Activated naive CD8-positive, alpha-beta T cell treated with anti-CD3 and anti-CD28 coated beads, Interleukin-2, amount 50 U/mL, for 24 hours (primary cell): ENCODE results near the gene PLA2G2C.

Source experiments
- ATAC-seq: fragments of 150-1000 bp; cut with Tn5 transposase; one replicate; pipeline ENCODE4 v1.10.0; 2021
- DNase-seq: peaks from one replicate; pipeline ENCODE4 v3.0.0; 2021
- H3K27ac Mint-ChIP-seq: one replicate; pipeline ENCODE4 v1.8.0; 2021; ENCODE audit warnings: mild to moderate bottlenecking, mixed read lengths
- H3K27me3 Mint-ChIP-seq: one replicate; pipeline ENCODE4 v1.8.0; 2021; ENCODE audit warnings: mixed read lengths
- H3K36me3 Mint-ChIP-seq: one replicate; pipeline ENCODE4 v1.8.0; 2021; ENCODE audit warnings: low read depth, mixed read lengths
- H3K4me1 Mint-ChIP-seq: one replicate; pipeline ENCODE4 v1.8.0; 2021; ENCODE audit warnings: mixed read lengths
- H3K4me3 Mint-ChIP-seq: one replicate; pipeline ENCODE4 v1.8.0; 2021; ENCODE audit warnings: mild to moderate bottlenecking, moderate library complexity, mixed read lengths
- H3K9me3 Mint-ChIP-seq: one replicate; pipeline ENCODE4 v1.8.0; 2021; ENCODE audit warnings: mixed read lengths

Gene PLA2G2C

GRCh38 chr1:20125100-20125499 is 61.2 kb downstream of the PLA2G2C start:
- Mint-ChIP-seq H3K36me3 (no peaks in the 10 kb centered on the region), H3K9me3 (no peaks in the 10 kb centered on the region), H3K4me3 (no peak overlapping the region), H3K27ac (no peak overlapping the region), H3K27me3 (peaks cover 7% of the 10 kb centered on the region), H3K4me1 (peaks cover 13% of the 10 kb centered on the region)
- ATAC-seq, result no peak
- no peak for DNase-seq

- H3K4me1 Mint-ChIP-seq, result peaks cover 13% of the 10 kb centered on the region
- H3K9me3 Mint-ChIP-seq, result no peaks in the 10 kb centered on the region
- ATAC-seq (no peak), DNase-seq (no peak)
- H3K27ac Mint-ChIP-seq, result no peak overlapping the region
- H3K4me3 Mint-ChIP-seq, result no peak overlapping the region
- H3K27me3 Mint-ChIP-seq, result peaks cover 7% of the 10 kb centered on the region
- no peaks in the 10 kb centered on the region for H3K36me3 Mint-ChIP-seq
Observed at GRCh38 chr1:20124456-20125057, 61.8 kb downstream of the PLA2G2C start.

GRCh38 chr1:20123722-20124455 is 62.4 kb downstream of the PLA2G2C start:
- no peak overlapping the region for H3K4me3 Mint-ChIP-seq
- no peak for ATAC-seq
- peaks cover 7% of the 10 kb centered on the region for H3K27me3 Mint-ChIP-seq
- DNase-seq, result no peak
- no peaks in the 10 kb centered on the region for H3K36me3 Mint-ChIP-seq
- peaks cover 13% of the 10 kb centered on the region for H3K4me1 Mint-ChIP-seq
- no peak overlapping the region for H3K27ac Mint-ChIP-seq
- no peaks in the 10 kb centered on the region for H3K9me3 Mint-ChIP-seq

GRCh38 chr1:20120796-20121195 is 65.5 kb downstream of the PLA2G2C start:
- DNase-seq (no peak), ATAC-seq (no peak)
- H3K27me3 Mint-ChIP-seq, result peaks cover 8% of the 10 kb centered on the region
- H3K4me1 Mint-ChIP-seq, result peaks cover 7% of the 10 kb centered on the region
- H3K9me3 Mint-ChIP-seq, result no peaks in the 10 kb centered on the region
- H3K27ac Mint-ChIP-seq, result no peak overlapping the region
- no peak overlapping the region for H3K4me3 Mint-ChIP-seq
- H3K36me3 Mint-ChIP-seq, result no peaks in the 10 kb centered on the region

- Mint-ChIP-seq H3K9me3 (no peaks in the 10 kb centered on the region), H3K4me1 (peaks cover 4% of the 10 kb centered on the region), H3K27ac (no peak within 1 kb of the TSS), H3K27me3 (peaks cover 9% of the 10 kb centered on the region), H3K4me3 (no peak within 1 kb of the TSS), H3K36me3 (no peaks in the 10 kb centered on the region)
- DNase-seq (no peak), ATAC-seq (no peak)
Observed at GRCh38 chr1:20119347-20119746, 67.0 kb downstream of the PLA2G2C start, which contains the start of gene PLA2G2D. Gene PLA2G2D, minus strand, starts transcription at chr1:20119536. Its CDS starts 38 bp downstream, at chr1:20119498.

GRCh38 chr1:20117236-20117635 is 69.1 kb downstream of the PLA2G2C start:
- Mint-ChIP-seq H3K36me3 (no peaks in the 10 kb centered on the region), H3K9me3 (no peaks in the 10 kb centered on the region), H3K4me3 (no peak overlapping the region), H3K27me3 (peaks cover 13% of the 10 kb centered on the region), H3K27ac (no peak overlapping the region), H3K4me1 (peaks cover 2% of the 10 kb centered on the region)
- ATAC-seq (no peak), DNase-seq (no peak)

- H3K27ac Mint-ChIP-seq, result no peak overlapping the region
- ATAC-seq (no peak), DNase-seq (no peak)
- peaks cover 2% of the 10 kb centered on the region for H3K4me1 Mint-ChIP-seq
- peaks cover 10% of the 10 kb centered on the region for H3K27me3 Mint-ChIP-seq
- no peaks in the 10 kb centered on the region for H3K9me3 Mint-ChIP-seq
- H3K4me3 Mint-ChIP-seq, result no peak overlapping the region
- H3K36me3 Mint-ChIP-seq, result no peaks in the 10 kb centered on the region
Observed at GRCh38 chr1:20115916-20116315, 70.4 kb downstream of the PLA2G2C start.

- Mint-ChIP-seq H3K4me1 (peaks cover 2% of the 10 kb centered on the region), H3K9me3 (no peaks in the 10 kb centered on the region), H3K36me3 (no peaks in the 10 kb centered on the region), H3K27ac (no peak overlapping the region), H3K27me3 (peaks cover 10% of the 10 kb centered on the region), H3K4me3 (no peak overlapping the region)
- DNase-seq, result no peak
- ATAC-seq, result no peak
Observed at GRCh38 chr1:20115479-20115878, 70.8 kb downstream of the PLA2G2C start.

- DNase-seq (no peak), ATAC-seq (no peak)
- H3K27ac Mint-ChIP-seq, result no peak overlapping the region
- no peaks in the 10 kb centered on the region for H3K36me3 Mint-ChIP-seq
- no peaks in the 10 kb centered on the region for H3K9me3 Mint-ChIP-seq
- peaks cover 10% of the 10 kb centered on the region for H3K27me3 Mint-ChIP-seq
- no peak overlapping the region for H3K4me3 Mint-ChIP-seq
- peaks cover 2% of the 10 kb centered on the region for H3K4me1 Mint-ChIP-seq
Observed at GRCh38 chr1:20114021-20114648, 72.2 kb downstream of the PLA2G2C start.
